NCI-H1930 (cell line): ENCODE data around the gene PRELID1.
A peak's percentile ranks its signal among the peaks of the same experiment; 100 is the strongest.
"Not testable (repeated sequence)": the region's sequence is repeated elsewhere in the genome, so short reads cannot be mapped to it uniquely, and the experiment has no call there.

Experiments
- DNase-seq, 2 experiments: peaks; one replicate each; lab custom pipeline; 2025; lab: John Stamatoyannopoulos, UW

Gene PRELID1

GRCh38 chr5:177336603-177337494, 33.2 kb downstream of the PRELID1 start:
- no peak for DNase-seq

- no peak for DNase-seq
Observed at GRCh38 chr5:177338251-177339106, 34.9 kb downstream of the PRELID1 start.

GRCh38 chr5:177339107-177339638, 35.6 kb downstream of the PRELID1 start:
- DNase-seq = no peak

- not testable (repeated sequence) for DNase-seq
Observed at GRCh38 chr5:177343000-177343399, 39.4 kb downstream of the PRELID1 start.

- no peak for DNase-seq
Observed at GRCh38 chr5:177343777-177344176, 40.2 kb downstream of the PRELID1 start.

- DNase-seq = no peak
Observed at GRCh38 chr5:177344891-177345290, 41.3 kb downstream of the PRELID1 start.

GRCh38 chr5:177346820-177347219, 43.2 kb downstream of the PRELID1 start:
- no peak for DNase-seq

GRCh38 chr5:177347699-177348098, 44.1 kb downstream of the PRELID1 start:
- no peak for DNase-seq

GRCh38 chr5:177349362-177349647, 45.7 kb downstream of the PRELID1 start:
- DNase-seq = no peak

GRCh38 chr5:177349762-177350161, 46.2 kb downstream of the PRELID1 start:
- DNase-seq = no peak

GRCh38 chr5:177350776-177351391, 47.3 kb downstream of the PRELID1 start:
- DNase-seq = no peak

- peak; percentile 76 to 85 for DNase-seq
Observed at GRCh38 chr5:177351392-177352329, 48.1 kb downstream of the PRELID1 start, which contains the start of gene LMAN2. Gene LMAN2 (minus strand): TSS chr5:177351668. CDS start chr5:177351647, 21 bp downstream.

GRCh38 chr5:177353093-177353492, 49.5 kb downstream of the PRELID1 start:
- DNase-seq = no peak

- no peak for DNase-seq
Observed at GRCh38 chr5:177354256-177354655, 50.7 kb downstream of the PRELID1 start.

- no peak for DNase-seq
Observed at GRCh38 chr5:177354711-177355110, 51.1 kb downstream of the PRELID1 start.

- DNase-seq = no peak
Observed at GRCh38 chr5:177355162-177355867, 51.7 kb downstream of the PRELID1 start.

GRCh38 chr5:177355868-177356168, 52.2 kb downstream of the PRELID1 start:
- DNase-seq = no peak
